NCI-H2107 treated with DMSO at 0.1 percent for 48 hours (cell line): ENCODE results near the gene GPALPP1.
"Not testable (repeated sequence)": the region's sequence is repeated elsewhere in the genome, so short reads cannot be mapped to it uniquely, and the experiment has no call there.

Source experiments
- DNase-seq: peaks from one replicate; lab custom pipeline; 2025; ENCODE audit not compliant: unreplicated experiment; lab: John Stamatoyannopoulos, UW

GPALPP1 gene

DNA sequence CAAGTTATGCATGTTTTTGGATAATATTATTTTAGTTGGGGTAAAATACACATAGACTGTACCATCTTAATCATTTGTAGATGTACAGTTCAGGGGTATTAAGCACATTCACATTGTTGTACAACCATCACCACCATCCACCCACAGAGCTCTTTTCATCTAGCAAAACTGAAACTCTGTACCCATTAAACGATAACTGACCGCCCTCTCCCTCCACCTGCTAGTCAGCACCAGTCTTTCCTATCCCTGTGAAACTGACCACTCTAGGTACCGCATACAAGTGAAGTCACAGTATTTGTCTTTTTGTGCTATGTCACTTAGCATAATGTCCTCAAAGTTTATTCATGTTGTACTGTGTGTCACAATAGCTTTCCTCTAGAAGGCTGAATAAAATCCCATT, 70.7 kb downstream of the GPALPP1 start:
- no peak for DNase-seq

GRCh38 chr13:45063261-45063860, 74.0 kb downstream of the GPALPP1 start:
- no peak for DNase-seq

- not testable (repeated sequence) for DNase-seq
Measured at GRCh38 chr13:45063889-45064288, 74.6 kb downstream of the GPALPP1 start.

- no peak for DNase-seq
Measured at GRCh38 chr13:45064889-45065288, 75.6 kb downstream of the GPALPP1 start.

DNA sequence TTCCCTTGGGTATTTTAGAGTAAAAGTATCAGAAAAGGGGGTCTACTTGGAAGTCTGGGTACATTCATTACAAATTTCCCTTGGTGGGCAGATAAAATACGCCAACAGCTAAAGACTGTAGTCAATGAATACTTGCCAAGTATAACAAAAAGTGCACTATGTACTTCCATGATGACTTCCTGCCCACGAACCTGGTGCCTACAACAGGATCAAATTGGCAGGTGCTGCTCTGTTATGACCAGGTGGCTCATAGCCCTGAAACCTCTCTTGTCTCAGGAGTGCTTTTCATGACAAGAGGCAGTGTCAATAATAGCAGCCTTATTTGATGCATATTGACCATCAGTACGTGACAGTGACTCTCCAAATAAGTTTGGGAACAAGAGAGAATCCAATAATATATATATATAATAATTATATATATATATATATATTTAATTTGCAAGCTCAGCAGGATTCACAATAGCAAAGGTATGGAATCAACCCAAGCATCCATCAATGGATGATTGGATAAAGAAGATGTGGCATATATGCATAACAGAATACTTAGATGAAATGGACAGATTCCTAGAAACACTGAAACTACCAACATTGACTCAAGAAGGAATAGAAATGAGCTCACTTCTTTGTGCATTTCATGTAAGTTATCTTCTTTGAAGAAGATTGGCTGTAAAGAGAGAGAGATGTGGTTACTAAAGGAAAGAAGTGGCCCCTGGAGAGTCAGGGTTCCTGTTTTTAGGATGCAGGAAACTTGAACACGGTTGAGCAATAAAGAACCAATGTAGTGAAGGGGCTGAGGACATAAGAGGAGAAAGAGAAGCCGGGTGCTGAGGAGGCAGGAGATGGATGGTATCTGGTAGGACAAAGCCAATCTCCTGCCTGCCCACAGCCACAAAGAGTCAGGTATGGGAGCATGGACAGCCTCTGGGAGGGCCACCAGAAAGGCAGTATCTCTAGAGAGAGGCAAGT, 79.0 kb downstream of the GPALPP1 start:
- DNase-seq: peak; percentile 60

GRCh38 chr13:45073809-45074208, 84.5 kb downstream of the GPALPP1 start:
- DNase-seq: no peak

- no peak for DNase-seq
Measured at GRCh38 chr13:45074721-45075120, 85.4 kb downstream of the GPALPP1 start.

DNA sequence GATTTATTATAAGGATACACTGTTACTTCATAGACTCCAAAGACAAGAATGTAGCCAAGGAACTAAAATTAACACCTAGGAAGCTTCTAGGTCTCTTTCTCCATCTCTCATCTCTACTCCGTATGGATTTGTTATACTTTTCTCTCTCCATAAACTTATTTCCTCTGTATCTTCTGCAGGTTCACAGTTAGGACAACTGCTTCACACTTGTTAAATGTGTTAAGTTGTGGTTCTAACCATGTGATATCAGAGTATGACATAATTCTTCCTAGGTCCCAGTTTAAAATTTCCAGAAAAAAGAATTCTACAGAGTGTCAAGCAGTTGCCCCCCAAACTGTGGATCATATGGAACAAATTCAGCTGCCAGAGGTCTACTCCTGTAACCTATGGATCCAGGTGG, 88.7 kb downstream of the GPALPP1 start:
- DNase-seq: no peak
